ENCODE results near the gene FBXL7. TPM values are rescaled to one million over a fixed set of nuclear protein-coding genes. Genes with fewer than 3 reads are reported as not detected.

Gene FBXL7
- total RNA-seq, 2 experiments from 2014 or later, result not detected

DNA sequence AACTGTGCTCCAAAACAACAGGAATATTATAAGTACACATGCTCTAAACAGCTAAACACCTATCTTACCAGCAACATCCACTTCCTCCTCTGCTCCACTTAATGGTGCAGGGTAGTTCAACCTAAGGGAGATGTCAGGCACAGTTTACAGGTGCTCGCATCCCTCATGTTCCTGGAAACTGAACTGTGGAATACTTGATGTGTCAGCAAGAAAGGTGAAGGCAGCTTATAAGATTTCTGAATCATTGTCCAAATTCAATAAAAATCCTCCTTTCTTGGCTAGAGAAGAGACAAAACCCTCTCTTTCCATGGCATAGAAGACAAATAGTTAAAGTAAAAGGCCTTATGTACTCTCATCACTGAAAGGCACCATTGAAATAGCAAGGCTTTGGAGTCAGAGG lies 272.2 kb downstream of the FBXL7 start:
- Mint-ChIP-seq H3K4me3 (no peak overlapping the region), H3K9me3 (peaks cover 2% of the 10 kb centered on the region), H3K27ac (no peak overlapping the region), H3K27me3 (no peaks in the 10 kb centered on the region), H3K36me3 (ENCODE audit: low read depth) (no peaks in the 10 kb centered on the region), H3K4me1 (ENCODE audit: low read depth) (no peaks in the 10 kb centered on the region)
- ATAC-seq, result no peak
- no peak for DNase-seq
- intact Hi-C loops (cut with micrococcal nuclease), result no loop called here
- TF ChIP-seq, protein P1, sequence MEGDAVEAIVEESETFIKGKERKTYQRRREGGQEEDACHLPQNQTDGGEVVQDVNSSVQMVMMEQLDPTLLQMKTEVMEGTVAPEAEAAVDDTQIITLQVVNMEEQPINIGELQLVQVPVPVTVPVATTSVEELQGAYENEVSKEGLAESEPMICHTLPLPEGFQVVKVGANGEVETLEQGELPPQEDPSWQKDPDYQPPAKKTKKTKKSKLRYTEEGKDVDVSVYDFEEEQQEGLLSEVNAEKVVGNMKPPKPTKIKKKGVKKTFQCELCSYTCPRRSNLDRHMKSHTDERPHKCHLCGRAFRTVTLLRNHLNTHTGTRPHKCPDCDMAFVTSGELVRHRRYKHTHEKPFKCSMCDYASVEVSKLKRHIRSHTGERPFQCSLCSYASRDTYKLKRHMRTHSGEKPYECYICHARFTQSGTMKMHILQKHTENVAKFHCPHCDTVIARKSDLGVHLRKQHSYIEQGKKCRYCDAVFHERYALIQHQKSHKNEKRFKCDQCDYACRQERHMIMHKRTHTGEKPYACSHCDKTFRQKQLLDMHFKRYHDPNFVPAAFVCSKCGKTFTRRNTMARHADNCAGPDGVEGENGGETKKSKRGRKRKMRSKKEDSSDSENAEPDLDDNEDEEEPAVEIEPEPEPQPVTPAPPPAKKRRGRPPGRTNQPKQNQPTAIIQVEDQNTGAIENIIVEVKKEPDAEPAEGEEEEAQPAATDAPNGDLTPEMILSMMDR (IDR thresholded peaks at IDR 0.05), result no peak
- POLR2A ChIA-PET, result no interaction called here
- CTCF ChIA-PET, result no interaction called here

DNA sequence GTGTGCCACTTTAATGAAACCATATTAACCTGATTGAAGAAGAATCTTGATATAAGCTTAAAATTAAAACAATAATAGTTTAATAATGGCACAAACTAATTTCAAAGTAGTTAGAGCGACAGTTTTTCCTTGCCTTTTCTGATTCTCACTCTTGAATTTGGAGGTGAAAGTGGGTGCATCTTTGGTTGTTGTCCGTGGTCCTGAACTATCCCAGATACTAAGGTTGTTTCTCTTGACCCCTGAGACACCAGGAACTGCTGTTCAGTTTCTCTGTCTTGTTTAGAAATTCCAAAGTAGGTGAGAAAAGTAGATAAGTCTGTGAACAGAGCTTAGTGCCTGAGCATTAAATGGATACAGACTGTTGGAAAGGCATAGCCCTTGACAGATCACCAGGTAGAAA lies 274.7 kb downstream of the FBXL7 start:
- no peaks in the 10 kb centered on the region for H3K4me1 Mint-ChIP-seq (ENCODE audit: low read depth)
- no peaks in the 10 kb centered on the region for H3K9me3 Mint-ChIP-seq
- no peaks in the 10 kb centered on the region for H3K27me3 Mint-ChIP-seq
- DNase-seq (no peak), ATAC-seq (no peak)
- no peak overlapping the region for H3K4me3 Mint-ChIP-seq
- TF ChIP-seq, protein P1 (IDR thresholded peaks at IDR 0.05), result no peak
- intact Hi-C loops (cut with micrococcal nuclease), result no loop called here
- ChIA-PET POLR2A (no interaction called here), CTCF (no interaction called here)
- no peak overlapping the region for H3K27ac Mint-ChIP-seq
- no peaks in the 10 kb centered on the region for H3K36me3 Mint-ChIP-seq (ENCODE audit: low read depth)

DNA sequence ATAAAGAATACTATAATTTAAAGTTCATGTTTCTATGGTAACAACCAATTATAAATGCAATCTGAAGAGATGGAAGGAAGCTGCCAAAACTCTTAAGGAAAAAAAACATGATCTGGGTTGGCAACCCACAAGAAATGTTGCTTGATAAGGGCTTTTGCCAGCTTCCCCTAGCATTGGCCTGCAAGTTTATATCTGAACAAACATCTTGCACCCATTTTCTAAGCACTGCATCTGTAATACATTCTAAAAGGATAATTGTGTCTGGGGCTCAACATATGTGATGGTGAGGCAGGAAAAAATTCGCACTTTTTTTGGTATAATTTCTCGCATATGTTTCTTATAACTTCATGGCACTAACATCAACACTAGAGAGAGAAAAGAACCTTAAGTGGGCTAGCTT lies 276.4 kb downstream of the FBXL7 start:
- no peak for DNase-seq
- ChIA-PET CTCF (no interaction called here), POLR2A (no interaction called here)
- no peak for ATAC-seq
- intact Hi-C loops (cut with micrococcal nuclease), result no loop called here
- Mint-ChIP-seq H3K4me3 (no peak overlapping the region), H3K27ac (no peak overlapping the region), H3K9me3 (peaks cover 4% of the 10 kb centered on the region), H3K4me1 (ENCODE audit: low read depth) (no peaks in the 10 kb centered on the region), H3K36me3 (ENCODE audit: low read depth) (no peaks in the 10 kb centered on the region), H3K27me3 (no peaks in the 10 kb centered on the region)
- TF ChIP-seq, protein P1 (IDR thresholded peaks at IDR 0.05), result no peak

DNA sequence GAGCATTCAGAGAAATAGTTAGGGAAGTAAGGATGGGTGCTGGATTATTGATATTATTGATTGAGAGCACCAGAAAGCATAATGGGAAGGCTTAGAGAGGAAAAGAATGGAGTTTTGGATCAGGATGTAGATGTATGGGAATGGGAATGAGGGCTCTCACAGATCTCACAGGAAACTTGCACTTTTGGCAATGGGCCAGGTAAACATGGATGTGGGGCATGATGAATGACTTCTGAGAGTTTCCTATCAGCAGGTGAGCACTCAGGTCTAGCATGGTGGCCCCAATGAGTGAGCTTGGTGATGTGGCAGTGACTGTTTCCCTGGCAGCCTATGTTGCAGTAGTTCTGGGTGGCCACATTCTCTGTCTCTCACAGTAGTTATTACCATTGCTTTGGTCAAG lies 283.8 kb downstream of the FBXL7 start:
- H3K36me3 Mint-ChIP-seq (ENCODE audit: low read depth), result no peaks in the 10 kb centered on the region
- no peaks in the 10 kb centered on the region for H3K27me3 Mint-ChIP-seq
- H3K9me3 Mint-ChIP-seq, result peaks cover 4% of the 10 kb centered on the region
- DNase-seq (no peak), ATAC-seq (no peak)
- CTCF ChIA-PET, result no interaction called here
- no peak overlapping the region for H3K27ac Mint-ChIP-seq
- no peaks in the 10 kb centered on the region for H3K4me1 Mint-ChIP-seq (ENCODE audit: low read depth)
- POLR2A ChIA-PET, result no interaction called here
- intact Hi-C loops (cut with micrococcal nuclease), result no loop called here
- H3K4me3 Mint-ChIP-seq, result no peak overlapping the region
- TF ChIP-seq, protein P1 (IDR thresholded peaks at IDR 0.05), result no peak

DNA sequence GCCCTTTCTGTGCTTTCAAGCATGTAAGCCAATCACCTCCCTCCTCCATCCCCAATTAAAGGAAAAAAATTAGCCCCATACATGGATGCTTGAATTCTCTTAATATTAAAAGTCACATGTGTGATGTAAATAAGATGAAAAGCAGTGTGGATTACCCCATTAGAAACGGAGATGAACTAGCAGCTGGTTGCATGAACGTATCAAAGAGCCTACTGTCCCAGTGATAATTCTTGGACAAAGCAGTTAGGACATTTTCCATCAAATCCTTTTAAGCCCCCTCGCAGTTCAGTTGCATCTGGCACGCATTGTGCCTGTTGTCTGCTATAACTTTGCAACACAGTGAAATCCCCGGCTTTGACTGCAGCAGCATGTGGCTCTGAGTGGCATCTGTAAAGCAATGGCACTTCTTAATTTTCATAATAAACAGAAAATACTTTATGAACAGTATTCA lies 285.6 kb downstream of the FBXL7 start:
- ChIA-PET CTCF (no interaction called here), POLR2A (no interaction called here)
- H3K27ac Mint-ChIP-seq, result no peak overlapping the region
- intact Hi-C loops (cut with micrococcal nuclease), result no loop called here
- H3K36me3 Mint-ChIP-seq (ENCODE audit: low read depth), result no peaks in the 10 kb centered on the region
- TF ChIP-seq, protein P1 (IDR thresholded peaks at IDR 0.05), result no peak
- no peaks in the 10 kb centered on the region for H3K27me3 Mint-ChIP-seq
- DNase-seq, result no peak
- peaks cover 4% of the 10 kb centered on the region for H3K9me3 Mint-ChIP-seq
- no peak overlapping the region for H3K4me3 Mint-ChIP-seq
- H3K4me1 Mint-ChIP-seq (ENCODE audit: low read depth), result no peaks in the 10 kb centered on the region
- no peak for ATAC-seq
